ENCODE data around the gene CNNM2.
"Not testable (repeated sequence)": the region's sequence is repeated elsewhere in the genome, so short reads cannot be mapped to it uniquely, and the experiment has no call there.

CNNM2 gene

GRCh38 chr10:102970562-102971340 lies 52.7 kb downstream of the CNNM2 start:
- DNase-seq: no peak

GRCh38 chr10:102975483-102976379 lies 57.6 kb downstream of the CNNM2 start:
- DNase-seq: no peak

- DNase-seq: not testable (repeated sequence)
Observed at GRCh38 chr10:102976380-102976726, 58.3 kb downstream of the CNNM2 start.

- DNase-seq: no peak
Observed at GRCh38 chr10:102982296-102982695, 64.2 kb downstream of the CNNM2 start.

- DNase-seq: no peak
Observed at GRCh38 chr10:102984086-102984485, 66.0 kb downstream of the CNNM2 start.

GRCh38 chr10:102985811-102986210 lies 67.7 kb downstream of the CNNM2 start:
- DNase-seq: no peak

- no peak for DNase-seq
Observed at GRCh38 chr10:102988404-102989314, 70.6 kb downstream of the CNNM2 start.

GRCh38 chr10:102994531-102995295 lies 76.6 kb downstream of the CNNM2 start:
- DNase-seq: no peak

- DNase-seq: no peak
Observed at GRCh38 chr10:102996876-102997275, 78.8 kb downstream of the CNNM2 start.

GRCh38 chr10:102997998-102998397 lies 79.9 kb downstream of the CNNM2 start:
- no peak for DNase-seq

- DNase-seq: no peak
Observed at GRCh38 chr10:102998399-102998907, 80.4 kb downstream of the CNNM2 start.

GRCh38 chr10:103000050-103000449 lies 82.0 kb downstream of the CNNM2 start:
- DNase-seq: not testable (repeated sequence)

GRCh38 chr10:103007017-103007416 lies 88.9 kb downstream of the CNNM2 start:
- DNase-seq: no peak

GRCh38 chr10:103013416-103013815 lies 95.3 kb downstream of the CNNM2 start:
- DNase-seq: no peak

- no peak for DNase-seq
Observed at GRCh38 chr10:103019425-103019824, 101.3 kb downstream of the CNNM2 start.

- DNase-seq: no peak
Observed at GRCh38 chr10:103021150-103021899, 103.2 kb downstream of the CNNM2 start.

- DNase-seq: no peak
Observed at GRCh38 chr10:103021900-103022293, 103.8 kb downstream of the CNNM2 start.

- DNase-seq: no peak
Observed at GRCh38 chr10:103025696-103026095, 107.6 kb downstream of the CNNM2 start.

GRCh38 chr10:103038570-103038969 lies 120.5 kb downstream of the CNNM2 start:
- no peak for DNase-seq

- no peak for DNase-seq
Observed at GRCh38 chr10:103040418-103040817, 122.3 kb downstream of the CNNM2 start.

GRCh38 chr10:103041391-103041790 lies 123.3 kb downstream of the CNNM2 start:
- DNase-seq: no peak

All from activated gamma-delta T cell (primary cell).